ENCODE results near the gene LFNG. TPM values are rescaled to one million over a fixed set of nuclear protein-coding genes. Genes with fewer than 3 reads are reported as not detected.

LFNG gene
- total and polyA plus RNA-seq, 5 donors, result 3.6 to 6.6 (median 5.2) TPM

Small RNAs within 50 kb of the gene (microRNA-seq; reads per million reads assigned to microRNA genes)
- 0 reads per million in 2 donors for gene MIR4648

Other genes starting within 250 kb of the LFNG start
- gene SNX8, start 205.3 kb upstream of the LFNG start, total RNA-seq, result 10 to 100 TPM; 34.0 to 44.5 (median 39.7) TPM
- 32.3 TPM for gene SNX8, start 205.3 kb upstream of the LFNG start, polyA plus RNA-seq
- gene EIF3B, start 164.9 kb upstream of the LFNG start, total RNA-seq, result 10 to 100 TPM; 64.9 to 81.7 (median 72.8) TPM
- gene EIF3B, start 164.9 kb upstream of the LFNG start, polyA plus RNA-seq, result 40.7 TPM
- gene CHST12, start 116.2 kb upstream of the LFNG start, total RNA-seq, result 10 to 100 TPM; 16.6 to 19.5 (median 19.4) TPM
- gene CHST12, start 116.2 kb upstream of the LFNG start, polyA plus RNA-seq, result 17.9 TPM
- not detected for gene GRIFIN, start 43.4 kb upstream of the LFNG start, total RNA-seq
- gene GRIFIN, start 43.4 kb upstream of the LFNG start, polyA plus RNA-seq, result not detected
- 10 to 100 TPM; 15.4 to 19.0 (median 16.1) TPM for gene BRAT1, start 35.8 kb downstream of the LFNG start, total RNA-seq
- 16.9 TPM for gene BRAT1, start 35.8 kb downstream of the LFNG start, polyA plus RNA-seq
- gene IQCE, start 39.2 kb downstream of the LFNG start, total RNA-seq, result 10 to 100 TPM; 10.6 to 16.0 (median 15.2) TPM
- gene IQCE, start 39.2 kb downstream of the LFNG start, polyA plus RNA-seq, result 7.9 TPM
- 10 to 100 TPM; 12.4 to 25.0 (median 17.0) TPM for gene TTYH3, start 112.2 kb downstream of the LFNG start, total RNA-seq
- gene TTYH3, start 112.2 kb downstream of the LFNG start, polyA plus RNA-seq, result 8.1 TPM
- 1 to 10 TPM in 1 of 4 donors, under 1 TPM in 3; 0.45 to 1.0 (median 0.91) TPM for gene AMZ1, start 168.4 kb downstream of the LFNG start, total RNA-seq
- gene AMZ1, start 168.4 kb downstream of the LFNG start, polyA plus RNA-seq, result 0.36 TPM

Data from right cardiac atrium (tissue), 5 donors.